Sigmoid colon (tissue), 4 donors: Measurements from ENCODE around the gene DIAPH2.

Experiments
- CTCF ChIP-seq, 4 experiments: fragments of 450-650 bp in 3 of 4; fragments of 200-600 bp in 1 of 4; IDR thresholded peaks; one replicate each; pipeline ENCODE4 v1.5.1; 2016 to 2019; ENCODE audit warnings: antibody characterized with exemption in 4 of 4, mild to moderate bottlenecking in 3 of 4, moderate library complexity in 2 of 4
- POLR2A ChIP-seq, 2 donors: fragments of 450-650 bp; IDR thresholded peaks; one replicate each; pipeline ENCODE4 v1.6.1; 2016; ENCODE audit warnings: antibody characterized with exemption in 2 of 2, mild to moderate bottlenecking in 2 of 2, moderate library complexity in 2 of 2
- POLR2AphosphoS5 ChIP-seq, 4 donors: sonication (generic); formaldehyde crosslinking; IDR thresholded peaks; one replicate each; pipeline ENCODE4 v1.6.1; 2017; ENCODE audit warnings: antibody characterized with exemption in 4 of 4

- TF ChIP-seq CTCF (IDR thresholded peaks at IDR 0.05) (no peak), POLR2AphosphoS5 (IDR thresholded peaks at IDR 0.05) (no peak), POLR2A (IDR thresholded peaks at IDR 0.05) (no peak)
These were observed 34.7 kb downstream of the DIAPH2 start for GRCh38 chrX:96719161-96719875.
